Natural killer cell (primary cell): ENCODE results near the gene CT47C1. TPM values are rescaled to one million over a fixed set of nuclear protein-coding genes. Genes with fewer than 3 reads are reported as not detected.

ENCODE experiments used
- ATAC-seq, 3 donors: fragments of 150-1000 bp in 2 of 3; fragments of 200-7000 bp in 1 of 3; cut with Tn5 transposase; 1 replicate in 1 of 3; 2 replicates in 2 of 3; pipeline ENCODE4 v1.10.0; 2021; ENCODE audit warnings: mild to moderate bottlenecking in 2 of 3, moderate library complexity in 2 of 3
- DNase-seq, 2 donors: peaks; one replicate each; pipeline versions ENCODE4 v3.0.0 to v3.0.0-alpha.2; 2013 to 2021; ENCODE audit warnings: mixed read lengths in 1 of 2
- H3K27ac ChIP-seq: one replicate; pipeline ENCODE4 v1.5.1; 2013; ENCODE audit warnings: mild to moderate bottlenecking, low read length
- H3K27me3 ChIP-seq: one replicate; pipeline ENCODE4 v1.6.1; 2013; ENCODE audit warnings: low read length; ENCODE audit not compliant: control insufficient read depth, insufficient read depth
- H3K36me3 ChIP-seq: one replicate; pipeline ENCODE4 v1.6.1; 2013; ENCODE audit warnings: low read length; ENCODE audit not compliant: control insufficient read depth, insufficient read depth
- H3K4me1 ChIP-seq: one replicate; pipeline ENCODE4 v1.6.1; 2013; ENCODE audit warnings: low read length; ENCODE audit not compliant: control insufficient read depth, insufficient read depth
- H3K4me3 ChIP-seq: one replicate; pipeline ENCODE4 v1.5.1; 2013; ENCODE audit warnings: low read length
- H3K9me3 ChIP-seq: one replicate; pipeline ENCODE4 v1.6.1; 2013; ENCODE audit warnings: low read length; ENCODE audit not compliant: control insufficient read depth, insufficient read depth
- H3K27ac Mint-ChIP-seq, 2 donors: one replicate each; pipeline ENCODE4 v1.8.0; 2022; ENCODE audit warnings: mild to moderate bottlenecking in 2 of 2, mixed read lengths in 2 of 2, moderate library complexity in 1 of 2
- H3K27me3 Mint-ChIP-seq, 2 donors: one replicate each; pipeline ENCODE4 v1.8.0; 2022; ENCODE audit warnings: low read depth in 2 of 2, mixed read lengths in 2 of 2
- H3K36me3 Mint-ChIP-seq: one replicate; pipeline ENCODE4 v1.8.0; 2022; ENCODE audit warnings: mixed read lengths
- H3K4me1 Mint-ChIP-seq, 2 donors: one replicate each; pipeline ENCODE4 v1.8.0; 2022; ENCODE audit warnings: mixed read lengths in 2 of 2
- H3K4me3 Mint-ChIP-seq: one replicate; pipeline ENCODE4 v1.8.0; 2022; ENCODE audit warnings: mild to moderate bottlenecking, moderate library complexity, mixed read lengths
- H3K9me3 Mint-ChIP-seq, 2 donors: one replicate each; pipeline ENCODE4 v1.8.0; 2022; ENCODE audit warnings: mixed read lengths in 2 of 2
- WGBS: methylation state at CpG from one replicate; pipeline ENCODE4 v1.1.7; 2013; ENCODE audit warnings: missing lambda C conversion rate; ENCODE audit not compliant: insufficient coverage; 5-methylcytosine and 5-hydroxymethylcytosine counted together
- intact Hi-C: fragments of 100-400 bp; cut with micrococcal nuclease; formaldehyde crosslinking; loops from one replicate; pipeline ENCODE4 v1.14.2; 2022
- total RNA-seq, 4 donors: library from RNA; stranded (reverse); fragments of 120-200 nt in 1 of 4; gene quantifications; one replicate each; pipeline versions ENCODE4 v1.2.3 to v1.2.4, GENCODE V29; 2013 to 2022
- TF ChIP-seq, protein P1 (sequence below): fragments of 200-600 bp; IDR thresholded peaks from one replicate; pipeline ENCODE4 v1.8.0; 2022; ENCODE audit warnings: antibody characterized with exemption

CT47C1 gene
- total RNA-seq, 3 donors from 2014 or later (not counting 1 experiment from before 2014, with no cell fraction given) = not detected

GRCh38 chrX:119118780-119119395 is 46.1 kb downstream of the CT47C1 start:
- peak; percentile 74 to 95 (median 82) for ATAC-seq

GRCh38 chrX:119121341-119121740 is 48.5 kb downstream of the CT47C1 start:
- TF ChIP-seq, protein P1, sequence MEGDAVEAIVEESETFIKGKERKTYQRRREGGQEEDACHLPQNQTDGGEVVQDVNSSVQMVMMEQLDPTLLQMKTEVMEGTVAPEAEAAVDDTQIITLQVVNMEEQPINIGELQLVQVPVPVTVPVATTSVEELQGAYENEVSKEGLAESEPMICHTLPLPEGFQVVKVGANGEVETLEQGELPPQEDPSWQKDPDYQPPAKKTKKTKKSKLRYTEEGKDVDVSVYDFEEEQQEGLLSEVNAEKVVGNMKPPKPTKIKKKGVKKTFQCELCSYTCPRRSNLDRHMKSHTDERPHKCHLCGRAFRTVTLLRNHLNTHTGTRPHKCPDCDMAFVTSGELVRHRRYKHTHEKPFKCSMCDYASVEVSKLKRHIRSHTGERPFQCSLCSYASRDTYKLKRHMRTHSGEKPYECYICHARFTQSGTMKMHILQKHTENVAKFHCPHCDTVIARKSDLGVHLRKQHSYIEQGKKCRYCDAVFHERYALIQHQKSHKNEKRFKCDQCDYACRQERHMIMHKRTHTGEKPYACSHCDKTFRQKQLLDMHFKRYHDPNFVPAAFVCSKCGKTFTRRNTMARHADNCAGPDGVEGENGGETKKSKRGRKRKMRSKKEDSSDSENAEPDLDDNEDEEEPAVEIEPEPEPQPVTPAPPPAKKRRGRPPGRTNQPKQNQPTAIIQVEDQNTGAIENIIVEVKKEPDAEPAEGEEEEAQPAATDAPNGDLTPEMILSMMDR = no peak
- H3K36me3 Mint-ChIP-seq = no peaks in the 10 kb centered on the region
- intact Hi-C loops = no loop called here
- H3K27me3 Mint-ChIP-seq = peaks cover 0 to 31% of the 10 kb centered on the region in 2 donors
- Histone ChIP-seq H3K9me3 (no peaks in the 10 kb centered on the region), H3K4me3 (no peak overlapping the region), H3K27ac (no peak overlapping the region), H3K36me3 (no peaks in the 10 kb centered on the region), H3K4me1 (no peaks in the 10 kb centered on the region), H3K27me3 (no peaks in the 10 kb centered on the region)
- H3K4me3 Mint-ChIP-seq = no peak overlapping the region
- H3K27ac Mint-ChIP-seq = no peak overlapping the region
- H3K9me3 Mint-ChIP-seq = no peaks in the 10 kb centered on the region
- H3K4me1 Mint-ChIP-seq = no peaks in the 10 kb centered on the region
- no CpG with 5 or more reads among the region's 1 CpG for WGBS
- ATAC-seq (no peak), DNase-seq (no peak)

More at GRCh38 chrX:119118780-119119395, 46.1 kb downstream of the CT47C1 start:
- no peaks in the 10 kb centered on the region for H3K36me3 Mint-ChIP-seq
- Histone ChIP-seq H3K27me3 (no peaks in the 10 kb centered on the region), H3K27ac (no peak overlapping the region), H3K4me1 (no peaks in the 10 kb centered on the region), H3K36me3 (no peaks in the 10 kb centered on the region), H3K4me3 (no peak overlapping the region), H3K9me3 (no peaks in the 10 kb centered on the region)
- H3K27me3 Mint-ChIP-seq = peaks cover 0 to 34% of the 10 kb centered on the region in 2 donors
- H3K4me3 Mint-ChIP-seq = no peak overlapping the region
- 0% methylated on average over 1 of the region's 6 CpGs for WGBS
- TF ChIP-seq, protein P1 = peak; percentile 60
- DNase-seq = peak; percentile 25 to 67
- no peaks in the 10 kb centered on the region for H3K9me3 Mint-ChIP-seq
- H3K4me1 Mint-ChIP-seq = no peaks in the 10 kb centered on the region
- intact Hi-C loops = loop anchor here (1.0 kb wide), 1 partner anchor 147 kb away; no protein-coding TSS in a partner anchor
- no peak overlapping the region for H3K27ac Mint-ChIP-seq

Other genes with a start within 250 kb of the CT47C1 start
- gene ZCCHC12, start 249.2 kb upstream of the CT47C1 start, total RNA-seq = not detected
- gene LONRF3, start 98.4 kb upstream of the CT47C1 start, total RNA-seq = 10 to 100 TPM; 13.4 to 21.2 (median 17.4) TPM
- gene KIAA1210, start 54.8 kb downstream of the CT47C1 start, total RNA-seq = not detected
- 10 to 100 TPM; 11.5 to 13.6 (median 13.2) TPM for gene PGRMC1, start 163.3 kb downstream of the CT47C1 start, total RNA-seq